Heart left ventricle (tissue), 13 donors: ENCODE results near the gene GJD4.
A peak's percentile ranks its signal among the peaks of the same experiment; 100 is the strongest.

Experiments
- CTCF ChIP-seq, 12 donors: fragments of 200-600 bp; sonication (generic) in 4 of 12; IDR thresholded peaks; one replicate each; pipeline versions ENCODE4 v1.5.0 to v1.8.0; 2018 to 2022; ENCODE audit warnings: antibody characterized with exemption in 12 of 12, mild to moderate bottlenecking in 5 of 12
- POLR2A ChIP-seq, 2 donors: fragments of 450-650 bp; IDR thresholded peaks; one replicate each; pipeline ENCODE4 v1.6.1; 2017; ENCODE audit warnings: antibody characterized with exemption in 2 of 2, mild to moderate bottlenecking in 2 of 2, moderate library complexity in 2 of 2
- donor health status: ischemic (EF 13 %, LVEDD 7.1; RV severe dilation, severe dysfunction).
- donor health status: DM: no; HTN: yes; CAD: no.
- donor health status: DM: no; HTN: no; CAD: no.
- donor health status: ischemic (EF 25% LVEDD 6.9; RV normal size, moderate dysfunction).
- donor health status: ischemic (EF 25% LVEDD 5.7; RV mildly dilated, moderate dysfunction).
- donor health status: ischemic (EF 35%, LVEDD 5.7; RV mildly dilated, moderate dysfunction).
- donor health status: nonischemic (EF 11% LVEDD 7.7; RV severe dilation, severe dysfunction).
- donor health status: DM: yes; HTN: yes; CAD: no.
- donor health status: PGD.
- donor health status: ischemic (EF 29% LVEDD 5.4; RV normal size, mild dysfunction).
- donor health status: nonischemic (EF 23%, LVEDD 6.1; RV moderate dilation, normal function).

DNA sequence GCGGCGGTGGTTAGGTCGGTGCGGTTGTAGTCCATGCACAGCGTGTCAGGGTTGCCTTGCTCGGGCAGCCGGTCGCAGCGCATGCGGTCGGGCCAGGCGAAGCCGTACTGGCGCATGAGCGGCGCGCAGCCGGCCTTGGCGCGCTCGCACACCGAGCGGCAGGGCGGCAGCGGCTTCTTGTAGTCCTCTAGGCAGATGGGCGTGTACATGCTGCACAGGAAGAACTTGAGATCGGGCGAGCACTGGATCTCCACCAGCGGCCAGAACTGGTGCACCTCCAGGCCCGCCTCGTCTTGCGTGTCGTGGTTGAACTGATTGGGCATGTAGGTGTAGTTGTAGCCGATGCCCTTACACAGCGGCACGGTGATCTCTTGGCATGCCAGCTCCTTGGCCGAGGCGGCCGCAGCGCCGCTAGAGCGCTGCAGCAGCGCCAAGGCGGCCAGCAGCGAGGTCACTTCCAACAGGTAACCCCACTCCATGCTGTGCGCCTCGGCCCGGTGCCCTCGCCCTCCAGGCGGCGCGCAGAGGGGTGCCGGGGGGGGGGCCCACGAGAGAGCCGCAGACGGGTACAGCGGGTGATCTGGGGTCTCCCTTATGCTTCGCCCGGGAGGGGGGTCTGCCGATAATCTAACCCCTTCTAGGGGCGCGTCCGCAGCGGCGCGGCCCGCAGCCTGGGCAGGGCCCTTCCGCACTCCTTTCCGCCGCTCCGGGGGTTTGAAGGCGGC lies 36.0 kb downstream of the GJD4 start:
- TF ChIP-seq CTCF (IDR thresholded peaks at IDR 0.05) (peak in 4 of 12 donors; percentile 2 to 28 (median 12)), POLR2A (IDR thresholded peaks at IDR 0.05) (no peak)
